ENCODE measurements around the gene GPR65.

Gene GPR65

DNA sequence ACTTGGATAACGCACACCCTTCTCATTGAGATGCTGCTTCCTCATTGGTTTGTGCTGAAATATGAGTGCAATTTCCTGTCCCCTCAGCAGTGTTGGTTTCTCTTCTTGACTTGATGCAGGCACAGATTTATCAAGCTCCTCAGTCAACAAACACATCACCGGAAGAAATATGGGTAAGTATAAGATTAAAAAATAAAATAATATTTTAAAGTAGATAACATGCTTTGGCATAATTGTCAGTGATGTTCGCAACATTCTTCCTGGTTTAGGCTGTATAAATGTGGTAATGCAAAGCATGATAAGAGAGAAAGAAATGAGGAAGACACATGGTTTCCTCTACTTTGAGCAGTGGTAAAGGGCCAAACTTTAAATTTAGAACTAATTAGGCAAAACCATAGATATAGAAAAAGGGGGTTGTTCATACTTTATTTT lies at the start of gene GPR65:
Gene GPR65, plus strand, starts transcription at position 86 of the 432 bp plus-strand sequence. CDS start 5,713 bp downstream, outside the sequence.
- Histone ChIP-seq H3K27me3 (ENCODE audit: insufficient read depth, low read length, poor library complexity, severe bottlenecking) (no peaks in the 10 kb centered on the region), H3K4me1 (ENCODE audit: insufficient read depth, low read length, poor library complexity, severe bottlenecking) (peaks cover 83% of the 10 kb centered on the region), H3K79me2 (ENCODE audit: insufficient read depth, low read length) (peaks cover 28% of the 10 kb centered on the region), H3K9ac (ENCODE audit: low read depth, low read length, poor library complexity, severe bottlenecking) (peak within 1 kb of the TSS; percentile 80), H4K20me1 (ENCODE audit: insufficient read depth, low read length, poor library complexity, severe bottlenecking) (no peaks in the 10 kb centered on the region), H3K9me2 (replicated peaks; ENCODE audit: low read depth, low read length) (no peaks in the 10 kb centered on the region), H2AFZ (ENCODE audit: low read length) (peak within 1 kb of the TSS; percentile 60), H3K36me3 (ENCODE audit: insufficient read depth, low read length) (no peaks in the 10 kb centered on the region), H3F3A (ENCODE audit: low read depth) (peaks cover 9% of the 10 kb centered on the region; the same call in 1 of the 2 replicates), H3K4me3 (ENCODE audit: low read length, poor library complexity, severe bottlenecking) (peak within 1 kb of the TSS; percentile 73), H3K9me3 (ENCODE audit: insufficient read depth, low read depth, low read length) (no peaks in the 10 kb centered on the region), H3K4me2 (ENCODE audit: low read depth, low read length, poor library complexity, severe bottlenecking) (peak within 1 kb of the TSS; percentile 84)
- no peak for TF ChIP-seq EZH2phosphoT487 (IDR thresholded peaks at IDR 0.05; ENCODE audit: borderline replicate concordance)
- TF ChIP-seq, protein P1, sequence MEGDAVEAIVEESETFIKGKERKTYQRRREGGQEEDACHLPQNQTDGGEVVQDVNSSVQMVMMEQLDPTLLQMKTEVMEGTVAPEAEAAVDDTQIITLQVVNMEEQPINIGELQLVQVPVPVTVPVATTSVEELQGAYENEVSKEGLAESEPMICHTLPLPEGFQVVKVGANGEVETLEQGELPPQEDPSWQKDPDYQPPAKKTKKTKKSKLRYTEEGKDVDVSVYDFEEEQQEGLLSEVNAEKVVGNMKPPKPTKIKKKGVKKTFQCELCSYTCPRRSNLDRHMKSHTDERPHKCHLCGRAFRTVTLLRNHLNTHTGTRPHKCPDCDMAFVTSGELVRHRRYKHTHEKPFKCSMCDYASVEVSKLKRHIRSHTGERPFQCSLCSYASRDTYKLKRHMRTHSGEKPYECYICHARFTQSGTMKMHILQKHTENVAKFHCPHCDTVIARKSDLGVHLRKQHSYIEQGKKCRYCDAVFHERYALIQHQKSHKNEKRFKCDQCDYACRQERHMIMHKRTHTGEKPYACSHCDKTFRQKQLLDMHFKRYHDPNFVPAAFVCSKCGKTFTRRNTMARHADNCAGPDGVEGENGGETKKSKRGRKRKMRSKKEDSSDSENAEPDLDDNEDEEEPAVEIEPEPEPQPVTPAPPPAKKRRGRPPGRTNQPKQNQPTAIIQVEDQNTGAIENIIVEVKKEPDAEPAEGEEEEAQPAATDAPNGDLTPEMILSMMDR (conservative IDR thresholded peaks at IDR 0.05; ENCODE audit: low read length): no peak

DNA sequence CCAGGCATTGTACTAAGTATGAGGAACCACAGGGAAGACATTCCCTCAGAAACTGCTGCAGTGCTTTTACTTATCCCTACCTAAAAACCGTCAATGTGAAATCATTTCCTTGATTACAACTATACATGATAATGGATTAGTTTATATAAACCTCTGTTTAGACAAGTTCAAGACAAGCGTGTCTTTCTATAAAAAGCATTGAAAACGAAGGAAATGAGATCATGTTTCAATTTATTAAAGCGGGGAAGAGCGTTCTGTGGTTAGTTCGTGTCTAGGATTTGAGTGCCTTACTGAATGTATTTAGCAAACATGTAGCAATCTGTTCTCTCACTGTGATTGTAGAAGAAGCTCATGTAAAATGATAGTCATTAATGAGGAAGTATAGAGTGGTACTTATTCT lies 49.4 kb upstream of the GPR65 start:
- Histone ChIP-seq H3K27me3 (ENCODE audit: insufficient read depth, low read length, poor library complexity, severe bottlenecking) (no peaks in the 10 kb centered on the region), H2AFZ (ENCODE audit: low read length) (no peak overlapping the region), H3K4me2 (ENCODE audit: low read depth, low read length, poor library complexity, severe bottlenecking) (peak overlapping the region; percentile 1), H3K9me3 (ENCODE audit: insufficient read depth, low read depth, low read length) (no peaks in the 10 kb centered on the region), H3K4me1 (ENCODE audit: insufficient read depth, low read length, poor library complexity, severe bottlenecking) (peaks cover 63% of the 10 kb centered on the region), H3K4me3 (ENCODE audit: low read length, poor library complexity, severe bottlenecking) (no peak overlapping the region), H3K9ac (ENCODE audit: low read depth, low read length, poor library complexity, severe bottlenecking) (no peak overlapping the region), H3K9me2 (replicated peaks; ENCODE audit: low read depth, low read length) (no peaks in the 10 kb centered on the region), H4K20me1 (ENCODE audit: insufficient read depth, low read length, poor library complexity, severe bottlenecking) (no peaks in the 10 kb centered on the region), H3F3A (ENCODE audit: low read depth) (peaks cover 14% of the 10 kb centered on the region), H3K36me3 (ENCODE audit: insufficient read depth, low read length) (no peaks in the 10 kb centered on the region), H3K79me2 (ENCODE audit: insufficient read depth, low read length) (no peaks in the 10 kb centered on the region)
- TF ChIP-seq, protein P1 (conservative IDR thresholded peaks at IDR 0.05; ENCODE audit: low read length): no peak
- TF ChIP-seq EZH2phosphoT487 (IDR thresholded peaks at IDR 0.05; ENCODE audit: borderline replicate concordance): no peak

DNA sequence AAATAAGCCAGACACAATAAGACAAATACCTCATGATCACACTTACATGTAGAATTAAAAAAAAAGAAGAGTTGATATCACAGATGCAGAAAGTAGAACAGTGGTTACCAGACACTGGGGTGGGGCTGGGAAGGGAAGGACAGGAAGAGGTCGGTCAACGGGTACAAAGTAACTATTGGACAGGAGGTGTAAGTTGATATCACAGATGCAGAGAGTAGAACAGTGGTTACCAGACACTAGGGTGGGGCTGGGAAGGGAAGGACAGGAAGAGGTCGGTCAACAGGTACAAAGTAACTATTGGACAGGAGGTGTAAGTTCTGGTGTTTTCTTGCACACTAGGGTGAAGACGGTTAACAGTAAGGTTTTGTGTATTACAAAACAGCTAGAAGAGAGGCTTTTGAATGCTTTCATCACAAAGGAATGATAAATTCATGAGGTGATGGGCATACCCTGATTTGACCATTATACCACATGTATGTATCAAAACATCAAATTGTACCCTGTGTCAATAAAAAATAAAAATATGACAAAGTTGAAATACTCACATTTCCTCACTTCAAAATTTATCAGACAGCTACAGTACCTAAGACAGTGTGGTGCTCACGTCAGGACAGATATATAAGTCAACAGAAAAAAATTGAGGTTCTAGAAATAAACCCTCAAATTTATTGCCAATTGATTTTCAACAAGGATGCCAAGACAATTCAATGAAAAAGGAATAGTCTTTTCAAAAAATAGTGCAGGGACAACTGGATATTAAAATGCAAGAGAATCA lies 44.7 kb upstream of the GPR65 start:
- Histone ChIP-seq H3K27me3 (ENCODE audit: insufficient read depth, low read length, poor library complexity, severe bottlenecking) (no peaks in the 10 kb centered on the region), H3K9me2 (replicated peaks; ENCODE audit: low read depth, low read length) (no peaks in the 10 kb centered on the region)
- TF ChIP-seq, protein P1 (conservative IDR thresholded peaks at IDR 0.05; ENCODE audit: low read length): no peak
- no peak for TF ChIP-seq EZH2phosphoT487 (IDR thresholded peaks at IDR 0.05; ENCODE audit: borderline replicate concordance)

More for the DNA sequence above, 44.7 kb upstream of the GPR65 start:
- Histone ChIP-seq H3K9me3 (ENCODE audit: insufficient read depth, low read depth, low read length) (no peaks in the 10 kb centered on the region), H2AFZ (ENCODE audit: low read length) (no peak overlapping the region), H3K4me1 (ENCODE audit: insufficient read depth, low read length, poor library complexity, severe bottlenecking) (peaks cover 19% of the 10 kb centered on the region), H3K36me3 (ENCODE audit: insufficient read depth, low read length) (peaks cover 10% of the 10 kb centered on the region; the same call in 1 of the 2 replicates), H4K20me1 (ENCODE audit: insufficient read depth, low read length, poor library complexity, severe bottlenecking) (no peaks in the 10 kb centered on the region), H3K4me3 (ENCODE audit: low read length, poor library complexity, severe bottlenecking) (no peak overlapping the region), H3K79me2 (ENCODE audit: insufficient read depth, low read length) (no peaks in the 10 kb centered on the region), H3F3A (ENCODE audit: low read depth) (no peaks in the 10 kb centered on the region), H3K9ac (ENCODE audit: low read depth, low read length, poor library complexity, severe bottlenecking) (no peak overlapping the region), H3K4me2 (ENCODE audit: low read depth, low read length, poor library complexity, severe bottlenecking) (no peak overlapping the region)
